Astrocyte of the cerebellum (primary cell): ENCODE data around the gene ZNHIT3.
A peak's percentile ranks its signal among the peaks of the same experiment; 100 is the strongest.

Source experiments
- DNase-seq: peaks from one replicate; pipeline ENCODE4 v3.0.0-alpha.2; 2011; ENCODE audit warnings: low read depth
- H3K4me3 ChIP-seq: 2 replicates; pipeline ENCODE4 v1.5.1; 2011; ENCODE audit warnings: mild to moderate bottlenecking, low read depth, low read length, moderate library complexity
- in situ Hi-C: cut with HindIII; loops from 2 replicates; pipeline ENCODE4 v1.10.0; 2017; ENCODE audit warnings: low sequenced_read_pairs
- TF ChIP-seq, protein P1 (sequence below): IDR thresholded peaks from 2 replicates; pipeline ENCODE4 v1.5.1; 2012; ENCODE audit warnings: low read length, low read depth, moderate library complexity, mild to moderate bottlenecking; ENCODE audit errors: missing control alignments

The ZNHIT3 gene

DNA sequence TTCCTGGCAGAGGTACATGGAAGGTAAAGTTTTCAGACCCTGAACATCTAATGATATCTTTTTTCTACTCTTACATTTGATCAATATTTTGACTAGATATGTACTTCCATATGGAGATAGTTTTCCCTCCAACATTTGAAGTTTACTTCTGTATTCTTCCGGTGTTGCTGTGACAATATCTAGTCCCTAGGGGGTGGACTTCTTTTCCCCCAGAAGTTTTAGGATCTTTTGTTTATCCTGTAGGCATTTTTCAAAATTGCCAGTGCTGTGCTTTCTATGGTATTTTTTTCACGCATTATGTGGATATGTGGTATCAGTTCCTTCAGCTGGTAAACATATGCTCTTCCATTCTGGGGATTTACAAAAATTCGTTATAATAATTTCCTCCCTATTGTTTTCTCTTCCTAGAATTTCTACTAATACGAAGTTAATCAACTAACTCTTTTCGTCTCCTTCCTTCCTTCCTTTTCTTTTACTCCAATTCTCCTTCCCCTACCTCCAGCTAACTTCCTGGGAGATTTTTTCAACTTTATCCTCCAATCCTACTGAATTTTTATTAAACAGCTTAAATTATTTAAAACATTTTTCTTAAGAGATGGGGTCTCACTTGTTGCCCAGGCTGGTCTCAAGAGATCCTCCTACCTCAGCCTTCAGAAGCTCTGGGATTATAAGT lies 26.1 kb upstream of the ZNHIT3 start:
- in situ Hi-C loops = no loop called here
- TF ChIP-seq, protein P1, sequence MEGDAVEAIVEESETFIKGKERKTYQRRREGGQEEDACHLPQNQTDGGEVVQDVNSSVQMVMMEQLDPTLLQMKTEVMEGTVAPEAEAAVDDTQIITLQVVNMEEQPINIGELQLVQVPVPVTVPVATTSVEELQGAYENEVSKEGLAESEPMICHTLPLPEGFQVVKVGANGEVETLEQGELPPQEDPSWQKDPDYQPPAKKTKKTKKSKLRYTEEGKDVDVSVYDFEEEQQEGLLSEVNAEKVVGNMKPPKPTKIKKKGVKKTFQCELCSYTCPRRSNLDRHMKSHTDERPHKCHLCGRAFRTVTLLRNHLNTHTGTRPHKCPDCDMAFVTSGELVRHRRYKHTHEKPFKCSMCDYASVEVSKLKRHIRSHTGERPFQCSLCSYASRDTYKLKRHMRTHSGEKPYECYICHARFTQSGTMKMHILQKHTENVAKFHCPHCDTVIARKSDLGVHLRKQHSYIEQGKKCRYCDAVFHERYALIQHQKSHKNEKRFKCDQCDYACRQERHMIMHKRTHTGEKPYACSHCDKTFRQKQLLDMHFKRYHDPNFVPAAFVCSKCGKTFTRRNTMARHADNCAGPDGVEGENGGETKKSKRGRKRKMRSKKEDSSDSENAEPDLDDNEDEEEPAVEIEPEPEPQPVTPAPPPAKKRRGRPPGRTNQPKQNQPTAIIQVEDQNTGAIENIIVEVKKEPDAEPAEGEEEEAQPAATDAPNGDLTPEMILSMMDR = no peak
- no peak overlapping the region for H3K4me3 ChIP-seq

GRCh38 chr17:36461330-36462110 lies 25.0 kb upstream of the ZNHIT3 start:
- TF ChIP-seq, protein P1 = no peak
- in situ Hi-C loops = no loop called here
- no peak overlapping the region for H3K4me3 ChIP-seq
- no peak for DNase-seq

More for the DNA sequence above, 26.1 kb upstream of the ZNHIT3 start:
- no peak for DNase-seq

DNA sequence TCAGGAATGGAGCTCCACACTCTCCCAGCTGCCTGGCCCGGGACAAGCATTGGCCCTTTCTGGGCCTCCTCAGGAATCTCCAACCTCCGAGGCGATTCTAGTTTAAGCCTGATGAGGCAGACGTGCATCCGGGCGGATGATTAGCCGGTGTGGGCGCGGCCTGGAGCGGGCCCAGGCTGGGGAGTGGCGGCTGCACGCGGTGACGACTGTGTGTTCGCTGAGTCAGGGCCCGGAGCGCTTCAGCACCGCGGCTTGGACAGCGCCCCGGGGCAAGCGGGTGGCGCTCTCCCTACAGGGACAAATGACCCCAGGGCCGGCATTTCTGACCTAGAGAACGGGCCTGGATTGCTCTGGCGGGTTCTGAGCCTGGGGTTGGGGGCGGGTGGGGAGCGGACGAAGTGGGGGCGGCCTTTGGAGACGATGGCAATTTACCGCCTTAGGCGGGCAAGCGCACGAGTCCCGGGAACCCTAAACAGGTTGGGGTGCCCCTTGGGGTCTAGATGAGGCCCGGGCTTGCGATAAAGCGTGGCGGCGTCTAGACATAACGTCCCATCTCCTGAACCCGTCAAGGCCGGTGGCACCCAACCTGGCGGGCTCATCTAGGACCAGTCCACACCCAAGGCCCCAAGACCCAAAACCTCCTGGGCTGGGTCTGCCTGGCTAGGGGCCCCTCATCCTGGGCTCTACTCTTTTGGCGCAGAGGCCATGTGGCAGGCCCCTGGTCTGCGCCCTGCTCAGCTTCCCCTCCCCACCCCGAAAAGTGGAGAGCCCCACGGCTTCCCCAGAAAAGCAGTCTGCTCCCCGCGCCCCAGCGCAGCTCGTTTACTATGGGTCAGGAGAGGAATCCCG lies 22.3 kb upstream of the ZNHIT3 start:
- TF ChIP-seq, protein P1 = no peak
- in situ Hi-C loops = no loop called here
- H3K4me3 ChIP-seq = no peak overlapping the region
- DNase-seq = peak; percentile 19

GRCh38 chr17:36464765-36465088 lies 21.8 kb upstream of the ZNHIT3 start:
- no peak overlapping the region for H3K4me3 ChIP-seq
- no peak for DNase-seq
- in situ Hi-C loops = no loop called here
- TF ChIP-seq, protein P1 = no peak

GRCh38 chr17:36468903-36469635 lies 17.4 kb upstream of the ZNHIT3 start:
- in situ Hi-C loops = no loop called here
- no peak for DNase-seq
- TF ChIP-seq, protein P1 = no peak
- no peak overlapping the region for H3K4me3 ChIP-seq

DNA sequence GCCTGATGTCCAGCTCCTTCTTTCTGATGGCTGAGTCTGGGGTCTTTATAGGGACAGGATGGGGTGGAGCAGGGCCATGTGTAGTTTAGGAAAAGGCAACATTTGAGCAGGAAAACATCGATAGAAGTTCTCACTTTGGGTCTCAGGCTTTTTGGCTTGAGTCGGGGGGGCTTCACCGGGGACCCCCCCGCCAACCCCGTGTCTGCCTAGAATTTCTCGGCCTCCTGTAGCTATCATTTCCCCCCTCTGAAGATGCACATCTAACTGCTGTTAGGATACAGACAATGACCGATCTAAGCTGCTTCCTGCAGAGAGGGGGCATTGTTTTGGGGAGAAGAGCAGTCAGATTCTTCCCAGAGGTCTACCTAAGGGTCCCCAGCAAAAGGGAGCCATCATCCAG lies 16.7 kb upstream of the ZNHIT3 start:
- TF ChIP-seq, protein P1 = no peak
- no peak for DNase-seq
- H3K4me3 ChIP-seq = no peak overlapping the region
- in situ Hi-C loops = no loop called here
